AG04450 (cell line): ENCODE results near the gene TANC1. TPM values are rescaled to one million over a fixed set of nuclear protein-coding genes. Genes with fewer than 3 reads are reported as not detected.

Experiments used
- CTCF ChIA-PET: fragments of 300-600, 350-600 bp; formaldehyde crosslinking; extraction: SDS; loops from one replicate; lab custom pipeline; 2022; ENCODE audit warnings: antibody characterized with exemption, inconsistent platforms; lab: Charles Lee
- POLR2A ChIA-PET: fragments of 350-600 bp; formaldehyde crosslinking; extraction: SDS; loops from one replicate; lab custom pipeline; 2021; ENCODE audit warnings: antibody characterized with exemption, inconsistent platforms; lab: Yijun Ruan, JAX
- DNase-seq: peaks from one replicate; pipeline ENCODE4 v3.0.0-alpha.2; 2011; ENCODE audit warnings: low read depth, low spot score
- H3K27ac ChIP-seq: one replicate; pipeline ENCODE4 v1.5.1; 2012; ENCODE audit warnings: low read depth, low read length, control low read depth
- H3K27me3 ChIP-seq: one replicate; pipeline ENCODE4 v1.6.0; 2012; ENCODE audit warnings: low read length; ENCODE audit not compliant: control insufficient read depth, insufficient read depth
- H3K4me3 ChIP-seq: 2 replicates; pipeline ENCODE4 v1.5.1; 2011; ENCODE audit warnings: mild to moderate bottlenecking, low read depth, low read length, control low read depth
- H3K9me3 ChIP-seq: 2 replicates; pipeline ENCODE4 v1.5.1; 2012; ENCODE audit warnings: low read length; ENCODE audit not compliant: control insufficient read depth, insufficient read depth
- CTCF ChIP-seq: IDR thresholded peaks from 2 replicates; pipeline ENCODE4 v1.5.1; 2011; ENCODE audit warnings: low read depth, low read length, control low read depth, inconsistent platforms
- polyA plus RNA-seq: library from polyadenylated mRNA; depleted of rRNA; stranded (reverse); fragments of >200 nt; gene quantifications from 2 replicates; pipeline ENCODE4 v1.2.3, GENCODE V29; 2011

Gene TANC1
- polyA plus RNA-seq, 1 experiment, result 28.0 TPM

- no peak overlapping the region for H3K27ac ChIP-seq
- H3K4me3 ChIP-seq, result no peak overlapping the region
- DNase-seq, result no peak
- POLR2A ChIA-PET, result no interaction called here
- CTCF ChIA-PET, result no interaction called here
- H3K27me3 ChIP-seq, result no peaks in the 10 kb centered on the region
- H3K9me3 ChIP-seq, result peaks cover 9% of the 10 kb centered on the region; the same call in 1 of the 2 replicates
- TF ChIP-seq CTCF, result no peak
Observed at GRCh38 chr2:159213296-159213695, 244.9 kb downstream of the TANC1 start.

GRCh38 chr2:159214325-159214865 is 246.0 kb downstream of the TANC1 start:
- no peak overlapping the region for H3K4me3 ChIP-seq
- H3K27ac ChIP-seq, result no peak overlapping the region
- DNase-seq, result no peak
- no peaks in the 10 kb centered on the region for H3K27me3 ChIP-seq
- H3K9me3 ChIP-seq, result peaks cover 9% of the 10 kb centered on the region; the same call in 1 of the 2 replicates
- CTCF ChIA-PET, result no interaction called here
- POLR2A ChIA-PET, result interaction anchor here (0.6 kb wide), 1 partner anchor 399 kb away, joined by 4 read pairs; no protein-coding TSS in a partner anchor
- no peak for TF ChIP-seq CTCF

GRCh38 chr2:159215116-159215515 is 246.7 kb downstream of the TANC1 start:
- ChIA-PET POLR2A (interaction anchor here (0.6 kb wide), 1 partner anchor 398 kb away, joined by 4 read pairs; no protein-coding TSS in a partner anchor), CTCF (no interaction called here)
- Histone ChIP-seq H3K27me3 (no peaks in the 10 kb centered on the region), H3K27ac (no peak overlapping the region), H3K9me3 (peaks cover 9% of the 10 kb centered on the region; the same call in 1 of the 2 replicates), H3K4me3 (no peak overlapping the region)
- no peak for TF ChIP-seq CTCF
- no peak for DNase-seq

DNA sequence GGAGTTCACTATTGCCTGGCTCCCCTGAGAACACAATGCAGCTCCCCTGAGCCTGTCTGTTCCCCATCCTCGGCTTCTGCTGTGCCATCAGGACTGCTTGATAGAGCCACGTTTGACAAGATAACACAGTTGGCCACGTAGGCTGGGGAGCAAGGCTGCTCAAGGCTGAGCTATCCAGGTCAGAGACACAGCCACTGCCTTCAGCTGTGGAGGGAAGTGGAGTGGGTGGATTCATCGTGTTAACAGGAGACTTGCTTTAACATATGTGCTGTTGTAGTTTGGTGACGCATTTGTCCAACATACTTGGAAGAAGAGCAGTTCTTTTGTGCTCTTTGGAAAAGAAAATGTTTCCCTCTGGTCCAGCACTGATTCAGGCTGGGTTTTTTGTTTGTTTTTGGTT is 249.2 kb downstream of the TANC1 start:
- CTCF ChIA-PET, result no interaction called here
- no peak for TF ChIP-seq CTCF
- no peak for DNase-seq

GRCh38 chr2:159218389-159218788 is 249.9 kb downstream of the TANC1 start:
- no peak for DNase-seq
- POLR2A ChIA-PET, result no interaction called here
- no peak overlapping the region for H3K27ac ChIP-seq
- H3K4me3 ChIP-seq, result no peak overlapping the region
- H3K9me3 ChIP-seq, result peaks cover 9% of the 10 kb centered on the region; the same call in 1 of the 2 replicates
- no peak for TF ChIP-seq CTCF
- CTCF ChIA-PET, result no interaction called here
- no peaks in the 10 kb centered on the region for H3K27me3 ChIP-seq

More for the DNA sequence above, 249.2 kb downstream of the TANC1 start:
- POLR2A ChIA-PET, result no interaction called here
- Histone ChIP-seq H3K27me3 (no peaks in the 10 kb centered on the region), H3K4me3 (no peak overlapping the region), H3K27ac (no peak overlapping the region), H3K9me3 (peaks cover 9% of the 10 kb centered on the region; the same call in 1 of the 2 replicates)
